GM13977 (cell line): ENCODE data around the gene CHST15.

Experiments used
- DNase-seq: peaks from one replicate; pipeline ENCODE4 v3.0.0; 2012; ENCODE audit warnings: low spot score
- in situ Hi-C: fragments of 300-500 bp; cut with MboI; formaldehyde crosslinking; loops from one replicate; pipeline ENCODE4 v1.12.0; 2022; ENCODE audit warnings: low sequenced_read_pairs, low pct_unique_long_range_greater_than_20kb, mixed read lengths, inconsistent platforms; ENCODE audit not compliant: unreplicated experiment
- TF ChIP-seq, protein P1 (sequence below): IDR thresholded peaks from 2 replicates; pipeline ENCODE4 v1.5.1; 2012; ENCODE audit warnings: mild to moderate bottlenecking, control low read depth; ENCODE audit not compliant: insufficient read depth; ENCODE audit errors: extremely low read depth, missing control alignments

Gene CHST15

DNA sequence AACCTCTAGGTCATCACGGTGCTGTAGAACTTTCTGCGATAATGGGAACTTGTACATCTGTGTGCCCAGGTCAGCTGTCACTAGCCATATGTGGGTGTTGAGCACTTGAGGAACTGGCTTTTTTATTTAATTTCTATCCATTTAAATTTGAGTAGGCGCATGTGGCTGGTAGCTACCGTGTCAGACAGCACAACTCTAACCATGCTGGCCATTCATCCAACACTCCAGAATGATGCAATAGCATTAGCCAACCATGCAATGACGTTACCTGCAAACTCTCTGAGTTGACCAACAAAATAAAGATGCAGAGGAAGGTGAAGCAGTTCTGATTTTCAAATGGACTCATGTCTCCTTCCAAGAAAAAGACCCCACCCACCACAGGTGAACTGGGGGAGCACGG lies 24.4 kb upstream of the CHST15 start:
- in situ Hi-C loops = no loop called here
- TF ChIP-seq, protein P1, sequence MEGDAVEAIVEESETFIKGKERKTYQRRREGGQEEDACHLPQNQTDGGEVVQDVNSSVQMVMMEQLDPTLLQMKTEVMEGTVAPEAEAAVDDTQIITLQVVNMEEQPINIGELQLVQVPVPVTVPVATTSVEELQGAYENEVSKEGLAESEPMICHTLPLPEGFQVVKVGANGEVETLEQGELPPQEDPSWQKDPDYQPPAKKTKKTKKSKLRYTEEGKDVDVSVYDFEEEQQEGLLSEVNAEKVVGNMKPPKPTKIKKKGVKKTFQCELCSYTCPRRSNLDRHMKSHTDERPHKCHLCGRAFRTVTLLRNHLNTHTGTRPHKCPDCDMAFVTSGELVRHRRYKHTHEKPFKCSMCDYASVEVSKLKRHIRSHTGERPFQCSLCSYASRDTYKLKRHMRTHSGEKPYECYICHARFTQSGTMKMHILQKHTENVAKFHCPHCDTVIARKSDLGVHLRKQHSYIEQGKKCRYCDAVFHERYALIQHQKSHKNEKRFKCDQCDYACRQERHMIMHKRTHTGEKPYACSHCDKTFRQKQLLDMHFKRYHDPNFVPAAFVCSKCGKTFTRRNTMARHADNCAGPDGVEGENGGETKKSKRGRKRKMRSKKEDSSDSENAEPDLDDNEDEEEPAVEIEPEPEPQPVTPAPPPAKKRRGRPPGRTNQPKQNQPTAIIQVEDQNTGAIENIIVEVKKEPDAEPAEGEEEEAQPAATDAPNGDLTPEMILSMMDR = no peak
- no peak for DNase-seq

DNA sequence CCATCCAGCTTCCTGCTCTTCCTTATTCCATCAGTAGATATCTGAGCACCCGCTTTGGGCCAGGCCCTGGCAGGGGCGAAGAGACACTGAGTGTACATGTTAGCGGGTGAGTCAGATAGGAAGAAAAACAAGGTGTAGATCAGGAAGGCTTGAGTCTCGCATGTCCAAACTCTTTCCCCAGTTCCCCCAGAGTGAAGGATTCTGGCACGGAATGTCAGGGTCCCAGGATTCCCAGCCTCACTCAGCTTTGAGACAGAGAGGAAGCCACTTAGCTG lies 24.1 kb upstream of the CHST15 start:
- no peak for DNase-seq
- TF ChIP-seq, protein P1 = no peak
- in situ Hi-C loops = no loop called here

DNA sequence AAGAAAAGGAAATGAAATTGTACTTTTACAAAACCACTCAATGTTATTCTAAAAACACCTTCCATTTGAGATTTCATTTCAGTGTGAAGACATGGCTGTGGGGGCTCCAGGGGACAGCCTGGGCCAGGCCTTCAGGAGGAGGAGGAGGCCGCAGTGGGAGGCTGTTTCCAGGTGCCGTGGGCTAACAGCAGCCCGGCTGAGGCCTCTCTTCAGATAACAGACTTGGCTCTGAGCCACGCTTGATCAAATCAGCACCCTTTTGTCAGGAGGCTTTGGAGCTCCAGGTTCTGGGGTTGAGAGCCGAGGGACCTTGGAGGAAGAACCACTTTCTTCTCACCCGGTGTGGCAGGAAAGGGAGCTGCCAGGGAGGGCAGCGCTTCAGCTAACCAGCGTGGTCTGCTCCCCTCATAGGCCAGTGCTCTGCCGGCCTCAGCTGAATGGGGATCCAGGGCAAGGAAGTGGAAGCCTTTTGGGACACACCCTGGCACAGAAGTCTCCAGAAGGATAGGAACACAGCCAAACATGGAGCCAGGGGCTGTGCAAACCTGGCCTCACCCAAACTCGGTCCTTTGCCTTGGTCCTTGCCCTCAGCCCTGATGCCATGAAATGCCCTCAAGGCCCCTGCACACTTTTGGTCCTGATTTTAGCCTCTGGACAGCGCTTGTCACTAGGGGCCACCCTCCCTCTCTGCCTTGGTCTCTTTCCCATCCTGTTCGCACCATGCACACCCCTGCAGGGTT lies 23.5 kb upstream of the CHST15 start:
- DNase-seq = no peak
- TF ChIP-seq, protein P1 = no peak
- in situ Hi-C loops = no loop called here

DNA sequence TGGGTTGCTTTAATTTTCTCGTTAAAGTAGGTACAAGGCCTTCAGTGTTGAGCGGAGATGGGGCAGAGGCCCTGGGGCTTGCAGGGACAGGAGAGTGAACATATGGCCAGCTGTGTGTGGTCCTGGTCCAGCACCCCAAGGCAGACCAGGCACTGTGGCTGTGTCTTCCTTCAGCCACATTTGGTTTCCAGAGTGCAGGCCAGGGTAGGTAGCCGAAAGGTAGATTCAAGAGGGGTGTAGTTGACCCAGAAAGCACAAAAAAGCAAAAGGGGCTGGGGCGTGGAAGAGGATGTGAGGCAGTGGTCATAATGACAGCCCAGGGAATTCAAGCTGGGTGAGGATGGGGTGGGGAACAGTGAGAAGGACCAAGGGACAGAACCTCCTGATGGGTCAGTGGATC lies 21.3 kb upstream of the CHST15 start:
- TF ChIP-seq, protein P1 = no peak
- no peak for DNase-seq
- in situ Hi-C loops = no loop called here

DNA sequence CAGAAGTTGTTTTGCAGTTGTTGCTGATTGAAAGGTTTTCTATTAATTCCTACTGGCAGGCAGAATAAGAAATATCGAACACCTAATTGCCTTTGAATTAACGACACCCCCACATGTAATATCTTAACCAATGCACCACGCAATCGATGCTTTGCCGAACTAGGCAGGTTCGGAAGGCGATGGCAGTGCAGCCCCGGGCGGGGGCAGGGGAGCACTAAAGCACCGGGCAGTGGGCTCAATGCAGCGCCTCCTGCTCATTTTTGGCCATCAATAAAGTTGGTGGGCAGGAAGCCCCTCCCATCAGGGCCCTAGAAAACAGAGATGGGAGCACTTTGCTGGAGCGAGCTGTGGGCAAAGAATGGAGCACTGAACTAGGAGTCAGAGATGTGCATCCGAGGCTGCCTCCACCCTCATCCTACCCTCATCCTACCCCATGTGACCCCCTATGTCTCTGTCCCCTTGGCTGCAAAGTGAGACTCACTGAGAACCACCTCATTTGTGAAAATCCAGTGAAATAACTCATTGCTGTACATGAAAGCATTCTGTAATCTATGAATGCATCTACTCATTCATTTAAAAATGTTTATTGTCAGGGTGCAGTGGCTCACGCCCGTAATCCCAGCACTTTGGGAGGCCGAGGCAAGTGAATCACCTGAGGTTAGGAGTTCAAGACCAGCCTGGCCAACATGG lies 19.6 kb upstream of the CHST15 start:
- no peak for DNase-seq
- in situ Hi-C loops = no loop called here
- TF ChIP-seq, protein P1 = no peak

DNA sequence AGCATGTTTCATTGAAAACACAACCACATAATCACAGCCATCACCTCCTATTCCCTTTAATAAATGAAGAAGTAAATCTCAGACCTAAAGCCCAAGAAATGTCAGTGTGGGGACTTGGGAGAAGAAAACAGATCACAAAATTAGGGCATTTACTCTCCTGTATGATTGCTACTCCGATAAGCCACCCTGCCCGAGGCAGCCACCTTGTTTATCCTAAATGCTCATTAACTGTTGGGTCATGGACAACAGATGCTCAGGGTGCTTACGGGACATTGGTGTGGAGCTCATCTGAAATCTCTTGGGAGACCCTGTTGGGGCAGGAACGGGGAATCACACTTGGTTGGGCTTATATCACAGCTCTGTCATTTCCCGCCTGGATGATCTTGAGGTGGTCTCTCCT lies 17.5 kb upstream of the CHST15 start:
- DNase-seq = no peak
- in situ Hi-C loops = no loop called here

More for the DNA sequence above, 17.5 kb upstream of the CHST15 start:
- TF ChIP-seq, protein P1 = no peak
